NCI-H2196 (cell line): Measurements from ENCODE around the gene CMYA5.
"Not testable (repeated sequence)": the region's sequence is repeated elsewhere in the genome, so short reads cannot be mapped to it uniquely, and the experiment has no call there.

Experiments
- DNase-seq: peaks from one replicate; lab custom pipeline; 2025; ENCODE audit not compliant: unreplicated experiment; lab: John Stamatoyannopoulos, UW

CMYA5 gene

GRCh38 chr5:79702606-79703380 lies 13.2 kb downstream of the CMYA5 start:
- DNase-seq, result no peak

- DNase-seq, result no peak
These were observed 13.7 kb downstream of the CMYA5 start for GRCh38 chr5:79703381-79703645.

GRCh38 chr5:79704553-79704952 lies 14.9 kb downstream of the CMYA5 start:
- DNase-seq, result no peak

- DNase-seq, result no peak
These were observed 16.0 kb downstream of the CMYA5 start for GRCh38 chr5:79705632-79706031.

GRCh38 chr5:79706317-79706716 lies 16.7 kb downstream of the CMYA5 start:
- not testable (repeated sequence) for DNase-seq

- no peak for DNase-seq
These were observed 17.9 kb downstream of the CMYA5 start for GRCh38 chr5:79707535-79707934.

- DNase-seq, result no peak
These were observed 23.1 kb downstream of the CMYA5 start for GRCh38 chr5:79712741-79713140.

GRCh38 chr5:79713727-79714126 lies 24.1 kb downstream of the CMYA5 start:
- no peak for DNase-seq

- DNase-seq, result no peak
These were observed 27.2 kb downstream of the CMYA5 start for GRCh38 chr5:79716839-79717238.

- no peak for DNase-seq
These were observed 30.5 kb downstream of the CMYA5 start for GRCh38 chr5:79720096-79720495.

GRCh38 chr5:79727451-79728355 lies 38.1 kb downstream of the CMYA5 start:
- DNase-seq, result no peak

GRCh38 chr5:79728396-79728795 lies 38.8 kb downstream of the CMYA5 start:
- DNase-seq, result no peak

- DNase-seq, result no peak
These were observed 40.0 kb downstream of the CMYA5 start for GRCh38 chr5:79729679-79730078.

GRCh38 chr5:79730564-79730963 lies 40.9 kb downstream of the CMYA5 start:
- no peak for DNase-seq

GRCh38 chr5:79731775-79732174 lies 42.1 kb downstream of the CMYA5 start:
- DNase-seq, result no peak

GRCh38 chr5:79736528-79737514 lies 47.2 kb downstream of the CMYA5 start:
- no peak for DNase-seq

- DNase-seq, result no peak
These were observed 48.7 kb downstream of the CMYA5 start for GRCh38 chr5:79738349-79738748.

GRCh38 chr5:79742549-79743136 lies 53.0 kb downstream of the CMYA5 start:
- DNase-seq, result no peak

GRCh38 chr5:79743846-79744605 lies 54.4 kb downstream of the CMYA5 start:
- DNase-seq, result no peak

GRCh38 chr5:79745255-79745654 lies 55.6 kb downstream of the CMYA5 start:
- DNase-seq, result no peak
